C4-2B (cell line): ENCODE results near the gene SLC22A4.

Source experiments
- CTCF ChIP-seq: fragments of 450-650 bp; conservative IDR thresholded peaks from 2 replicates; pipeline ENCODE4 v1.5.1; 2017; ENCODE audit warnings: mild to moderate bottlenecking
- ZFX ChIP-seq: fragments of 450-650 bp; IDR thresholded peaks from 2 replicates; pipeline ENCODE4 v1.6.1; 2017

GRCh38 chr5:132296412-132297016 is 2.3 kb downstream of the SLC22A4 start:
- TF ChIP-seq CTCF (no peak), ZFX (no peak)
